ENCODE results near the gene C18orf54. TPM values are rescaled to one million over a fixed set of nuclear protein-coding genes. Genes with fewer than 3 reads are reported as not detected.

The C18orf54 gene
- total and polyA plus RNA-seq, 2 of the 4 experiments (the other 2 are of a cell fraction) = 2.2 to 3.0 TPM

DNA sequence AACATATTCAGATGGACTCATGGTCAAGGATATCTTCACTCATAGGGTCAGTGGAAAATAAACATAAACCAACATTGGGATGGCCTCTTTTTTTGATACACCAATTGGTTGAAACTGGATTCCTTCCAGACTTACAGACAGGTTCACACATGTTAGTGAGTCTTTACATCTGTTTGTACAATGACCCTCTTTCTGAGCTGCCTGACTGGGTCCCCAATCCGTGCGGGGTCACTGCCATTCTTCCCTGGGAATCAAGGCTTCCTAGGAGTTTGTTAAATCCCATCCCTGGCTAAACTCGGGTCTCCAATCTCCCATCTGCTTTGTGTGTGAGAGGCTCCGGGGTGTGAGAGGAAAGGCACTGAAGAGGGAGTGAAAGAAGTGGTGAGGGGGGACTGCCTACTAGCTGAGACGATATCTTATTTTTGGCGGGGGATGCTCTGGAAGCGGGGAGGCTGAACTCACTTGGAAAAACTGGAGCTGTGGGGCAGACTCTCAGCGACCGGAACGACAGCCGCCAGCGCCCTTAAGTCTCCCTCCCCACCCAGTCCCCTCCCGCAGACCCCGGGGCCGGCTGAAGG lies 535 bp upstream of the C18orf54 start:
- Histone ChIP-seq H3K23ac (ENCODE audit: low read depth, low read length) (peak overlapping the region; percentile 84), H3K4me3 (ENCODE audit: insufficient read depth, low read depth, low read length) (peak overlapping the region; percentile 68), H3K4ac (ENCODE audit: low read depth, low read length) (peak overlapping the region; percentile 88), H3K27ac (ENCODE audit: insufficient read depth, low read length) (peak overlapping the region; percentile 79), H3K56ac (ENCODE audit: extremely low read depth, insufficient read depth, low read length) (peak overlapping the region; percentile 61), H4K8ac (ENCODE audit: low read depth in 2 of 2, low read length in 2 of 2) (peak overlapping the region; percentile 90 to 91), H4K5ac (ENCODE audit: low read depth, low read length) (peak overlapping the region; percentile 47), H2BK5ac (ENCODE audit: low read depth, low read length, poor library complexity, severe bottlenecking) (peak overlapping the region; percentile 60), H3K9me3 (ENCODE audit: control insufficient read depth, insufficient read depth, low read length) (no peaks in the 10 kb centered on the region), H4K20me1 (ENCODE audit: insufficient read depth, low read length) (no peaks in the 10 kb centered on the region), H2AFZ (replicated peaks; ENCODE audit: low read length, poor library complexity) (peak overlapping the region; percentile 100), H3K9me1 (ENCODE audit: insufficient read depth, low read length) (no peaks in the 10 kb centered on the region), H4K91ac (ENCODE audit: insufficient read depth, low read depth, low read length) (peak overlapping the region; percentile 78), H3K18ac (ENCODE audit: low read depth, low read length) (no peak overlapping the region; the same call in 1 of the 2 replicates), H2BK15ac (ENCODE audit: low read depth, low read length) (peak overlapping the region; percentile 62), H3K9ac (ENCODE audit: low read depth, low read length) (peak overlapping the region; percentile 81), H2AK5ac (ENCODE audit: low read depth, low read length) (no peak overlapping the region), H2BK120ac (ENCODE audit: low read depth, low read length) (peak overlapping the region; percentile 94), H2BK20ac (ENCODE audit: low read depth, low read length) (peak overlapping the region; percentile 62; the same call in 1 of the 2 replicates), H3K79me1 (ENCODE audit: low read depth in 1 of 2, low read length in 2 of 2) (peaks cover 3 to 6% of the 10 kb centered on the region in 2 experiments; a peak in 1 of 4 replicates), H3K4me2 (ENCODE audit: low read depth, low read length) (peak overlapping the region; percentile 63), H3K4me1 (ENCODE audit: control insufficient read depth, insufficient read depth, low read length) (no peaks in the 10 kb centered on the region), H3K27me3 (ENCODE audit: control insufficient read depth, insufficient read depth, low read length) (no peaks in the 10 kb centered on the region), H3K36me3 (ENCODE audit: control insufficient read depth, insufficient read depth, low read length) (no peaks in the 10 kb centered on the region), H2AK9ac (replicated peaks; ENCODE audit: low read depth, low read length, poor library complexity) (peak overlapping the region; percentile 86), H3K14ac (replicated peaks; ENCODE audit: low read depth, low read length) (peak overlapping the region; percentile 87)
- in situ Hi-C loops (cut with MboI; ENCODE audit: low sequenced_read_pairs) = no loop called here
- dilution Hi-C loops (cut with HindIII; ENCODE audit: low sequenced_read_pairs, unreplicated experiment) = no loop called here
- ChIA-PET POLR2A (ENCODE audit: unreplicated experiment) (interaction anchor here (0.8 kb wide), 1 partner anchor 561 kb away, joined by 4 read pairs; no protein-coding TSS in a partner anchor), CTCF (interaction anchor here (0.8 to 1.2 kb wide), 3 partner anchors 29 to 38 kb away, joined by 3 to 4 read pairs (median 3); no protein-coding TSS in a partner anchor)
- ATAC-seq (ENCODE audit: low read depth) (no peak; the same call in 1 of the 2 replicates), DNase-seq (peak; percentile 1)
- no TSS peak for BruUV-seq (replicated peaks)
- WGBS, 2 experiments (ENCODE audit: extremely low coverage in 2 of 2, insufficient read length in 1 of 2) = no CpG with 5 or more reads among the region's 15 CpGs
- intact Hi-C loops (cut with micrococcal nuclease) = loop anchor here (5.0 to 10.0 kb wide), 2 partner anchors 135 to 488 kb away; partner anchors contain the start of gene MBD2
- TF ChIP-seq MXI1 (IDR thresholded peaks at IDR 0.05; ENCODE audit: borderline replicate concordance, low read depth, low read length) (no peak), NFE2L2 (IDR thresholded peaks at IDR 0.05; ENCODE audit: low read depth, low read length) (no peak), MAZ (IDR thresholded peaks at IDR 0.05; ENCODE audit: borderline replicate concordance, low read depth, low read length) (no peak), FOS (IDR thresholded peaks at IDR 0.05; ENCODE audit: low read depth, low read length) (no peak), ELK1 (IDR thresholded peaks at IDR 0.05; ENCODE audit: borderline replicate concordance, low read depth, low read length) (no peak), MAFK (IDR thresholded peaks at IDR 0.05; ENCODE audit: low read depth, low read length) (no peak), CTCF (conservative IDR thresholded peaks at IDR 0.05; ENCODE audit: low read depth, low read length) (no peak), BHLHE40 (IDR thresholded peaks at IDR 0.05; ENCODE audit: low read depth, low read length) (no peak), SMC3 (IDR thresholded peaks at IDR 0.05; ENCODE audit: low read depth, low read length) (no peak), RFX5 (IDR thresholded peaks at IDR 0.05; ENCODE audit: low read depth, low read length) (no peak), CHD1 (IDR thresholded peaks at IDR 0.05; ENCODE audit: low read depth, low read length) (no peak), POLR2A (IDR thresholded peaks at IDR 0.05; ENCODE audit: low read depth, low read length) (no peak), RAD21 (IDR thresholded peaks at IDR 0.05; ENCODE audit: low read length) (no peak), RCOR1 (IDR thresholded peaks at IDR 0.05; ENCODE audit: insufficient replicate concordance, low read length) (no peak), CEBPB (IDR thresholded peaks at IDR 0.05; ENCODE audit: low read depth, low read length) (no peak)
